Hepatocyte (in vitro differentiated cells): Measurements from ENCODE around the gene VASN.

Experiments used
- CTCF ChIP-seq: fragments of 200-600 bp; sonication (generic); IDR thresholded peaks from 2 replicates; pipeline ENCODE4 v1.5.1; 2016; ENCODE audit warnings: antibody characterized with exemption, mild to moderate bottlenecking; ENCODE audit not compliant: poor library complexity
- EZH2 ChIP-seq: fragments of 200-600 bp; sonication (generic); IDR thresholded peaks from 2 replicates; pipeline ENCODE4 v1.6.1; 2016; ENCODE audit warnings: antibody characterized with exemption, mild to moderate bottlenecking, borderline replicate concordance
- EZH2phosphoT487 ChIP-seq: fragments of 200-600 bp; sonication (generic); IDR thresholded peaks from one replicate; pipeline ENCODE4 v1.6.1; 2018; ENCODE audit warnings: antibody characterized with exemption, mild to moderate bottlenecking, low read depth, moderate library complexity; ENCODE audit not compliant: unreplicated experiment, severe bottlenecking

GRCh38 chr16:4391631-4392381, 20.2 kb downstream of the VASN start:
- TF ChIP-seq CTCF: no peak
- TF ChIP-seq EZH2: no peak
- no peak for TF ChIP-seq EZH2phosphoT487
